Smooth muscle cell (in vitro differentiated cells): ENCODE measurements around the gene TTC24. TPM values are rescaled to one million over a fixed set of nuclear protein-coding genes. Genes with fewer than 3 reads are reported as not detected.

ENCODE experiments used
- DNase-seq: peaks from one replicate; lab custom pipeline; 2025; ENCODE audit not compliant: unreplicated experiment; lab: John Stamatoyannopoulos, UW
- H2AFZ ChIP-seq: fragments of 200-600 bp; sonication (generic); 2 replicates; pipeline ENCODE4 v1.6.0; 2016; ENCODE audit warnings: antibody characterized with exemption, low read depth, mild to moderate bottlenecking
- H3F3A ChIP-seq: fragments of 200-600 bp; sonication (generic); 2 replicates; pipeline ENCODE4 v1.6.0; 2017; ENCODE audit warnings: antibody characterized with exemption, low read depth
- H3K27ac ChIP-seq: fragments of 200-600 bp; sonication (generic); 2 replicates; pipeline ENCODE4 v1.5.1; 2016; ENCODE audit warnings: low read depth, mild to moderate bottlenecking
- H3K27me3 ChIP-seq: fragments of 200-600 bp; sonication (generic); 2 replicates; pipeline ENCODE4 v1.6.1; 2016; ENCODE audit warnings: low read depth, mild to moderate bottlenecking
- H3K36me3 ChIP-seq: fragments of 200-600 bp; sonication (generic); 2 replicates; pipeline ENCODE4 v1.5.1; 2016; ENCODE audit warnings: low read depth
- H3K4me1 ChIP-seq: fragments of 200-600 bp; sonication (generic); 2 replicates; pipeline ENCODE4 v1.5.1; 2016; ENCODE audit warnings: low read depth
- H3K4me2 ChIP-seq: fragments of 200-600 bp; sonication (generic); 2 replicates; pipeline ENCODE4 v1.6.0; 2016; ENCODE audit warnings: mild to moderate bottlenecking
- H3K4me3 ChIP-seq: fragments of 200-600 bp; sonication (generic); 2 replicates; pipeline ENCODE4 v1.5.1; 2016; ENCODE audit warnings: mild to moderate bottlenecking
- H3K79me2 ChIP-seq: fragments of 200-600 bp; sonication (generic); 2 replicates; pipeline ENCODE4 v1.6.0; 2016; ENCODE audit warnings: low read depth, mild to moderate bottlenecking
- H3K9ac ChIP-seq: fragments of 200-600 bp; sonication (generic); 2 replicates; pipeline ENCODE4 v1.6.0; 2016; ENCODE audit warnings: low read depth
- H3K9me3 ChIP-seq: fragments of 200-600 bp; sonication (generic); replicated peaks from 2 replicates; pipeline ENCODE4 v1.5.1; 2016; ENCODE audit warnings: low read depth
- H4K20me1 ChIP-seq: fragments of 200-600 bp; sonication (generic); 2 replicates; pipeline ENCODE4 v1.6.0; 2016; ENCODE audit warnings: low read depth
- CTCF ChIP-seq: fragments of 200-600 bp; sonication (generic); IDR thresholded peaks from 2 replicates; pipeline ENCODE4 v1.5.1; 2017; ENCODE audit warnings: borderline replicate concordance, mild to moderate bottlenecking, antibody characterized with exemption; ENCODE audit not compliant: insufficient read depth, poor library complexity, severe bottlenecking
- WGBS: methylation state at CpG from one replicate; pipeline ENCODE4 v1.1.7; 2016; ENCODE audit warnings: low lambda C conversion rate; 5-methylcytosine and 5-hydroxymethylcytosine counted together
- polyA plus RNA-seq: library from polyadenylated mRNA; unstranded; fragments of >200 nt; fragmentation: Nextera tagmentation; extraction: Ambion mirVana; gene quantifications from 2 replicates; pipeline ENCODE4 v1.2.1, GENCODE V29; 2016
- total RNA-seq: library from RNA; depleted of rRNA; stranded (reverse); fragments of >200 nt; gene quantifications from 2 replicates; pipeline ENCODE4 v1.2.3, GENCODE V29; 2014

Gene TTC24
- total and polyA plus RNA-seq, 2 experiments from 2014 or later = not detected

GRCh38 chr1:156598731-156599432 is 19.4 kb downstream of the TTC24 start:
- Histone ChIP-seq H4K20me1 (no peaks in the 10 kb centered on the region), H3K4me2 (no peak overlapping the region), H3K4me3 (no peak overlapping the region), H3F3A (peaks cover 4% of the 10 kb centered on the region), H3K4me1 (peaks cover 7% of the 10 kb centered on the region), H3K36me3 (no peaks in the 10 kb centered on the region), H3K79me2 (peaks cover 20% of the 10 kb centered on the region), H2AFZ (no peak overlapping the region), H3K9ac (no peak overlapping the region), H3K9me3 (no peaks in the 10 kb centered on the region), H3K27me3 (no peaks in the 10 kb centered on the region), H3K27ac (no peak overlapping the region)
- WGBS = 93% methylated on average over 4 of the region's 4 CpGs
- no peak for DNase-seq
- no peak for TF ChIP-seq CTCF

DNA sequence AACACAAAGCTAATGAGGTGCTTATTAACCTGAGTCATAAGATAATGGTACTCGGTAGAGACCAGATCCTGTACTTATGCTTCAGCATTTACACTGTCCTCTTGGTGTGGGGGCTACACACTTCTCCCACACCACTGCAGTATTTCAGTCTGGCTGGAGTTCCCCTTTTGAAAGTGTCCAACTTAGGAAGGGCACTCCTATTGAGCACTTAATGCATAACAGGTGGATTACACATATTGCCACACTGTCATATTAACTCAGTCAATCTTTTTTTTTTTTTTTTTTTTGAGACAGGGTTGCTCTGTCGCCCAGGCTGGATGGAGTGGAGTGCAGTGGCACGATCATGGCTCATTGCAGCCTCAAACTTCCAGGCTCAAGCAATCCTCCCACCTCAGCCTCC is 20.3 kb downstream of the TTC24 start:
- Histone ChIP-seq H3K4me1 (peaks cover 7% of the 10 kb centered on the region), H3K9me3 (no peaks in the 10 kb centered on the region), H3K36me3 (no peaks in the 10 kb centered on the region), H3K27ac (no peak overlapping the region), H4K20me1 (no peaks in the 10 kb centered on the region), H3K9ac (no peak overlapping the region), H3F3A (no peaks in the 10 kb centered on the region), H3K4me2 (peak overlapping the region; percentile 91), H3K27me3 (no peaks in the 10 kb centered on the region), H3K4me3 (no peak overlapping the region), H3K79me2 (peaks cover 20% of the 10 kb centered on the region), H2AFZ (no peak overlapping the region)
- 82% methylated on average over 3 of the region's 3 CpGs for WGBS
- no peak for TF ChIP-seq CTCF
- no peak for DNase-seq

- H2AFZ ChIP-seq = peak overlapping the region; percentile 97
- no peaks in the 10 kb centered on the region for H3F3A ChIP-seq
- 7% methylated on average over 13 of the region's 13 CpGs for WGBS
- H3K4me2 ChIP-seq = peak overlapping the region; percentile 91
- H3K27me3 ChIP-seq = no peaks in the 10 kb centered on the region
- no peak for DNase-seq
- peaks cover 20% of the 10 kb centered on the region for H3K79me2 ChIP-seq
- no peaks in the 10 kb centered on the region for H4K20me1 ChIP-seq
- no peaks in the 10 kb centered on the region for H3K36me3 ChIP-seq
- peak overlapping the region; percentile 76 for H3K9ac ChIP-seq
- TF ChIP-seq CTCF = no peak
- H3K9me3 ChIP-seq = no peaks in the 10 kb centered on the region
- H3K27ac ChIP-seq = peak overlapping the region; percentile 65
- peak overlapping the region; percentile 77 for H3K4me3 ChIP-seq
- H3K4me1 ChIP-seq = peaks cover 7% of the 10 kb centered on the region
Measured at GRCh38 chr1:156600733-156601121, 21.2 kb downstream of the TTC24 start.

DNA sequence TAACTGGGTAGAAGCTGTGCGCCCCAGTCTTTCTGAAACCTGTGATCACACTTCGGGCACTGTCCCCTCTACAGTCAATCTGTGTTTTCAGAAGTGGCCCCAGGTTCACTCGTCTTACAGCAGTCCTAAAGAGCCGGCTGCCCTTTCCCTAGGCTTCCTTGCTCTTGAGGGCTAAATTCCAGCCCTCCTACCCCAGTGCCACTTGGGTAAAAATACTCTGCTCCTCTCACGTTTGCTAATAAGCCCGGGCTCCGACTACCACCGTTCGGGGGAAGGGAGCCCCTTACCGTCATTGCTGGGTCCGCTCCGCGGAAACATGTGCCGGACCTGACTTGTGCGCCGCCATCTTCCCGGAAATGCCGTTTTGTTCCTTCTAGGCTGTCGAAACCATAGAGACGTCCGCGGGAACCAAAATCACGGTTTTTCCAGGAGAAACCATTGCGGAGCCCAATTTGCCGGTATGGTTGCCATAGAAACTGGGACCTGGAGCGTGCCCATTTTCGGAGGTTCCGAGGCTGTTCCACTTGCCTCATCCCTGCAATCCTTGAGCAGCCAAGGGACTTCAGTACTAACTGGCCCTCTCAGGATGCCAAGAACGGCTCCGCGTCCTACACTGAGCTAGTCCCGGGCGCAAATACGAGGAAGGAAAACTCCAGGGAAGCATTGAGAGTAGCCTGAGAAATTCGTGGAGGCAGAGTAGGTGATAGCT is 21.8 kb downstream of the TTC24 start, which contains the start of gene GPATCH4:
GPATCH4 (minus strand) TSS at position 358 of the 709 bp plus-strand sequence.
- peak; percentile 28 for DNase-seq
- no peaks in the 10 kb centered on the region for H3F3A ChIP-seq
- H3K79me2 ChIP-seq = peaks cover 20% of the 10 kb centered on the region
- WGBS = under 1% methylated on average over 35 of the region's 35 CpGs
- peaks cover 7% of the 10 kb centered on the region for H3K4me1 ChIP-seq
- no peak for TF ChIP-seq CTCF
- H3K4me2 ChIP-seq = peak within 1 kb of the TSS; percentile 91
- H2AFZ ChIP-seq = peak within 1 kb of the TSS; percentile 97
- peak within 1 kb of the TSS; percentile 76 for H3K9ac ChIP-seq
- H3K27me3 ChIP-seq = no peaks in the 10 kb centered on the region
- no peaks in the 10 kb centered on the region for H3K36me3 ChIP-seq
- H3K9me3 ChIP-seq = no peaks in the 10 kb centered on the region
- peak within 1 kb of the TSS; percentile 77 for H3K4me3 ChIP-seq
- H4K20me1 ChIP-seq = no peaks in the 10 kb centered on the region
- H3K27ac ChIP-seq = peak within 1 kb of the TSS; percentile 65
